B cell (primary cell): Measurements from ENCODE around the gene MAP4K4.

Experiments
- EZH2 ChIP-seq: IDR thresholded peaks from 2 replicates; pipeline ENCODE4 v1.6.1; 2012; ENCODE audit warnings: borderline replicate concordance, low read depth, mild to moderate bottlenecking, moderate library complexity, low read length; ENCODE audit not compliant: insufficient read depth, poor library complexity, severe bottlenecking
- TF ChIP-seq, protein P1 (sequence below): fragments of 200-600 bp; IDR thresholded peaks from one replicate; pipeline ENCODE4 v1.8.0; 2022; ENCODE audit warnings: antibody characterized with exemption, mild to moderate bottlenecking

DNA sequence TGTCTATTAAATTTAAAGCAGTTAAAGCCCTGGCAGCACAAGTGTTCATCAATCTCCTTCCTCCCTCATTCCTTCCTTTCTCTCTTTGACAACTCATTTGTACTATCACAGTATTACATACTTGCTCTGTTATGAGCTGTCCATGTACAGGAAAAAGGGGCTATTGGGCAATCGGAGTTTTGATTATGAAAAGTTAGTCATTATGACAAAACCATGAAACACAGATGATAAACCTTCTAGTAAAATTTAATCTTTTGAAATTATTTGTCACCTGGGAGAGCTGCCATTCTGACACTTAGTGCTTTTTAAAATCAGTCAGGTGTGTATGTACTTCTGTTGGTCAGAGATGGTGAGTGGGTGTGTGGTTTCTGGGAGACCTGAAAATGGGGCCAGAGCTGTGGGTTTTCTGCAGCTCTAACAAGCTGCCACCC lies 39.4 kb downstream of the MAP4K4 start:
- TF ChIP-seq, protein P1, sequence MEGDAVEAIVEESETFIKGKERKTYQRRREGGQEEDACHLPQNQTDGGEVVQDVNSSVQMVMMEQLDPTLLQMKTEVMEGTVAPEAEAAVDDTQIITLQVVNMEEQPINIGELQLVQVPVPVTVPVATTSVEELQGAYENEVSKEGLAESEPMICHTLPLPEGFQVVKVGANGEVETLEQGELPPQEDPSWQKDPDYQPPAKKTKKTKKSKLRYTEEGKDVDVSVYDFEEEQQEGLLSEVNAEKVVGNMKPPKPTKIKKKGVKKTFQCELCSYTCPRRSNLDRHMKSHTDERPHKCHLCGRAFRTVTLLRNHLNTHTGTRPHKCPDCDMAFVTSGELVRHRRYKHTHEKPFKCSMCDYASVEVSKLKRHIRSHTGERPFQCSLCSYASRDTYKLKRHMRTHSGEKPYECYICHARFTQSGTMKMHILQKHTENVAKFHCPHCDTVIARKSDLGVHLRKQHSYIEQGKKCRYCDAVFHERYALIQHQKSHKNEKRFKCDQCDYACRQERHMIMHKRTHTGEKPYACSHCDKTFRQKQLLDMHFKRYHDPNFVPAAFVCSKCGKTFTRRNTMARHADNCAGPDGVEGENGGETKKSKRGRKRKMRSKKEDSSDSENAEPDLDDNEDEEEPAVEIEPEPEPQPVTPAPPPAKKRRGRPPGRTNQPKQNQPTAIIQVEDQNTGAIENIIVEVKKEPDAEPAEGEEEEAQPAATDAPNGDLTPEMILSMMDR, result no peak
- TF ChIP-seq EZH2, result no peak
